RWPE2 (cell line): Measurements from ENCODE around the gene ANKRD40CL.

Source experiments
- ATAC-seq: fragments of 200-7000 bp; cut with Tn5 transposase; 3 replicates; pipeline ENCODE4 v1.9.1; 2021; ENCODE audit warnings: low read depth
- DNase-seq: peaks from one replicate; pipeline ENCODE4 v3.0.0-alpha.2; 2020; ENCODE audit warnings: low spot score
- H3K27ac ChIP-seq: fragments of 450-650 bp; 2 replicates; pipeline ENCODE4 v1.5.1; 2017; ENCODE audit warnings: mild to moderate bottlenecking; ENCODE audit not compliant: poor library complexity, severe bottlenecking
- H3K27me3 ChIP-seq: fragments of 250-450 bp; sonication (Bioruptor Pico); 2 replicates; pipeline ENCODE4 v1.5.1; 2021; ENCODE audit warnings: mild to moderate bottlenecking, moderate library complexity; ENCODE audit not compliant: insufficient read depth, poor library complexity, severe bottlenecking
- H3K36me3 ChIP-seq: fragments of 250-450 bp; sonication (Bioruptor Pico); 2 replicates; pipeline ENCODE4 v1.5.1; 2020; ENCODE audit warnings: low read depth, mild to moderate bottlenecking, moderate library complexity
- H3K4me1 ChIP-seq: fragments of 250-450 bp; sonication (Bioruptor Pico); 2 replicates; pipeline ENCODE4 v1.5.1; 2021; ENCODE audit warnings: mild to moderate bottlenecking, moderate library complexity; ENCODE audit not compliant: insufficient read depth, poor library complexity, severe bottlenecking
- H3K4me3 ChIP-seq: fragments of 250-450 bp; sonication (Bioruptor Pico); 2 replicates; pipeline ENCODE4 v1.5.1; 2021; ENCODE audit warnings: mild to moderate bottlenecking, moderate library complexity; ENCODE audit not compliant: severe bottlenecking
- H3K9me3 ChIP-seq: fragments of 250-450 bp; sonication (Bioruptor Pico); 2 replicates; pipeline ENCODE4 v1.5.1; 2021; ENCODE audit warnings: mild to moderate bottlenecking, moderate library complexity; ENCODE audit not compliant: severe bottlenecking
- TF ChIP-seq, protein P1 (sequence below): fragments of 450-650 bp; IDR thresholded peaks from one replicate; pipeline ENCODE4 v1.5.1; 2017; ENCODE audit warnings: mild to moderate bottlenecking, moderate library complexity; ENCODE audit not compliant: poor library complexity, severe bottlenecking

ANKRD40CL gene

DNA sequence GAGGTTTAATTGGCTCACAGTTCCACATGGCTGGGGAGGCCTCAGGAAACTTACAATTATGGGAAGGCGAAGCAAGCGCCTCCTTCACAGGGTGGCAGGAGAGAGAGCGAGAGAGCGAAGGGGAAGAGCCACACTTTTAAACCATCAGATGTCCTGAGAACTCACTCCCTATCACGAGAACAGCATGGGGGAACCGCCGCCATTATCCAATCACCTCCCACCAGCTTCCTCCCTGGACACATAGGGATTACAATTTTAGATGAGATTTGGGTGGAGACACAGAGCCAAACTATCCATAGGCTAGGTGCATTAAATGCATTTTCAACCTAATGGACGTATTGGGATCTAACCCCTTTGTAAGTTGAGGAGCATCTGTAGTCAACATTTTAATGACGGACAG, 54.7 kb downstream of the ANKRD40CL start:
- DNase-seq: no peak

More for the DNA sequence above, 54.7 kb downstream of the ANKRD40CL start:
- TF ChIP-seq, protein P1, sequence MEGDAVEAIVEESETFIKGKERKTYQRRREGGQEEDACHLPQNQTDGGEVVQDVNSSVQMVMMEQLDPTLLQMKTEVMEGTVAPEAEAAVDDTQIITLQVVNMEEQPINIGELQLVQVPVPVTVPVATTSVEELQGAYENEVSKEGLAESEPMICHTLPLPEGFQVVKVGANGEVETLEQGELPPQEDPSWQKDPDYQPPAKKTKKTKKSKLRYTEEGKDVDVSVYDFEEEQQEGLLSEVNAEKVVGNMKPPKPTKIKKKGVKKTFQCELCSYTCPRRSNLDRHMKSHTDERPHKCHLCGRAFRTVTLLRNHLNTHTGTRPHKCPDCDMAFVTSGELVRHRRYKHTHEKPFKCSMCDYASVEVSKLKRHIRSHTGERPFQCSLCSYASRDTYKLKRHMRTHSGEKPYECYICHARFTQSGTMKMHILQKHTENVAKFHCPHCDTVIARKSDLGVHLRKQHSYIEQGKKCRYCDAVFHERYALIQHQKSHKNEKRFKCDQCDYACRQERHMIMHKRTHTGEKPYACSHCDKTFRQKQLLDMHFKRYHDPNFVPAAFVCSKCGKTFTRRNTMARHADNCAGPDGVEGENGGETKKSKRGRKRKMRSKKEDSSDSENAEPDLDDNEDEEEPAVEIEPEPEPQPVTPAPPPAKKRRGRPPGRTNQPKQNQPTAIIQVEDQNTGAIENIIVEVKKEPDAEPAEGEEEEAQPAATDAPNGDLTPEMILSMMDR: no peak
- Histone ChIP-seq H3K36me3 (no peaks in the 10 kb centered on the region), H3K4me1 (peaks cover 11% of the 10 kb centered on the region), H3K9me3 (no peaks in the 10 kb centered on the region), H3K27ac (no peak overlapping the region), H3K4me3 (no peak overlapping the region), H3K27me3 (no peaks in the 10 kb centered on the region)
- ATAC-seq: no peak
